Measurements from ENCODE around the gene ROCK2.

The ROCK2 gene

GRCh38 chr2:11387100-11387390 lies 42.6 kb upstream of the ROCK2 start (continued):
- TF ChIP-seq INSM2 (tag by site-specific recombination; IDR thresholded peaks at IDR 0.05) (no peak), ZNF513 (tag by site-specific recombination; IDR thresholded peaks at IDR 0.05) (no peak), ZBTB20 (tag by site-specific recombination; IDR thresholded peaks at IDR 0.05) (no peak), ZNF169 (tag by site-specific recombination; IDR thresholded peaks at IDR 0.05) (no peak), ZNF514 (tag by site-specific recombination; IDR thresholded peaks at IDR 0.05) (no peak)

GRCh38 chr2:11385847-11386246 lies 41.4 kb upstream of the ROCK2 start:
- ChIA-PET POLR2A (interaction anchor here (0.5 kb wide), 1 partner anchor 112 kb away, joined by 4 read pairs; no protein-coding TSS in a partner anchor), CTCF (interaction anchor here (0.6 to 3.2 kb wide), 4 partner anchors 11 to 394 kb away, joined by 3 to 13 read pairs (median 3); a partner anchor contains a TSS)
- Histone ChIP-seq H3K36me3 (ENCODE audit: control insufficient read depth in 2 of 2, insufficient read depth in 1 of 2, low read length in 2 of 2) (no peaks in the 10 kb centered on the region), H3K9me3 (ENCODE audit: control insufficient read depth, insufficient read depth, low read depth, low read length) (no peaks in the 10 kb centered on the region), H3K4me1 (ENCODE audit: control insufficient read depth, insufficient read depth, low read length) (peaks cover 6% of the 10 kb centered on the region; the same call in 1 of the 2 replicates), H3K27ac (ENCODE audit: extremely low read depth, low read depth, low read length) (no peak overlapping the region), H3K4me3 (ENCODE audit: low read depth, low read length) (no peak overlapping the region)
- peak; percentile 67 for TF ChIP-seq ZBTB48 (tag by site-specific recombination; IDR thresholded peaks at IDR 0.05)
- TF ChIP-seq ZNF140 (tag by site-specific recombination; IDR thresholded peaks at IDR 0.05), result no peak
- no peak for TF ChIP-seq ZNF302 (tag by site-specific recombination; IDR thresholded peaks at IDR 0.05; ENCODE audit: low read depth)
- 0 out of 2 replicates have a peak, but pooled peaks have one; percentile 18 for TF ChIP-seq PRDM10 (tag by site-specific recombination; IDR thresholded peaks at IDR 0.05)
- TF ChIP-seq ZNF354C (tag by site-specific recombination; IDR thresholded peaks at IDR 0.05; ENCODE audit: borderline replicate concordance, low read depth), result no peak

GRCh38 chr2:11385216-11385615 lies 40.8 kb upstream of the ROCK2 start:
- POLR2A ChIA-PET, result interaction anchor here (1.0 kb wide), 1 partner anchor 10 kb away, joined by 3 read pairs; no protein-coding TSS in a partner anchor
- no peak overlapping the region for H3K27ac ChIP-seq (ENCODE audit: extremely low read depth, low read depth, low read length)
- TF ChIP-seq ZNF639 (tag by site-specific recombination; IDR thresholded peaks at IDR 0.05), result no peak
- no peak for TF ChIP-seq ZNF513 (tag by site-specific recombination; IDR thresholded peaks at IDR 0.05)
- no peak for TF ChIP-seq HOXD13 (CRISPR knock-in tag; IDR thresholded peaks at IDR 0.05; ENCODE audit: borderline replicate concordance)
- no peak for TF ChIP-seq ZNF280D (tag by site-specific recombination; IDR thresholded peaks at IDR 0.05)
- TF ChIP-seq ZNF423 (tag by site-specific recombination; IDR thresholded peaks at IDR 0.05), result no peak
- TF ChIP-seq ZNF777 (tag by site-specific recombination; IDR thresholded peaks at IDR 0.05; ENCODE audit: borderline replicate concordance), result no peak
- TF ChIP-seq IKZF3 (tag by site-specific recombination; IDR thresholded peaks at IDR 0.05), result no peak
- no peak for TF ChIP-seq TRIM28 (IDR thresholded peaks at IDR 0.05; ENCODE audit: borderline replicate concordance, low read length)
- no peak for TF ChIP-seq ZNF350 (tag by site-specific recombination; IDR thresholded peaks at IDR 0.05)
- no peak for TF ChIP-seq ZFHX2 (tag by site-specific recombination; conservative IDR thresholded peaks at IDR 0.05)
- no peak for TF ChIP-seq ZNF501 (tag by site-specific recombination; IDR thresholded peaks at IDR 0.05)

More at GRCh38 chr2:11385216-11385615, 40.8 kb upstream of the ROCK2 start:
- no peaks in the 10 kb centered on the region for H3K36me3 ChIP-seq (ENCODE audit: control insufficient read depth in 2 of 2, insufficient read depth in 1 of 2, low read length in 2 of 2)
- H3K9me3 ChIP-seq (ENCODE audit: control insufficient read depth, insufficient read depth, low read depth, low read length), result no peaks in the 10 kb centered on the region
- CTCF ChIA-PET, result interaction anchor here (0.6 to 3.2 kb wide), 5 partner anchors 10 to 1606 kb away, joined by 3 to 13 read pairs (median 3); a partner anchor contains a TSS
- H3K4me3 ChIP-seq (ENCODE audit: low read depth, low read length), result no peak overlapping the region
- H3K4me1 ChIP-seq (ENCODE audit: control insufficient read depth, insufficient read depth, low read length), result peaks cover 6% of the 10 kb centered on the region; the same call in 1 of the 2 replicates

Data from HEK293 (cell line).